HT1080 (cell line): ENCODE results near the gene GDPD5. TPM values are rescaled to one million over a fixed set of nuclear protein-coding genes. Genes with fewer than 3 reads are reported as not detected.

Source experiments
- DNase-seq: peaks from one replicate; pipeline ENCODE4 v3.0.0-alpha.2; 2015; ENCODE audit warnings: low read depth
- small RNA-seq: library from RNA; depleted of rRNA; stranded (forward); fragments of <200 nt; gene quantifications from one replicate; pipeline ENCODE3, GENCODE V24; 2014
- total RNA-seq: library from RNA; depleted of rRNA; stranded (reverse); fragments of >200 nt; shearing (Covaris generic); gene quantifications from 2 replicates; pipeline ENCODE4 v1.2.3, GENCODE V29; 2014; rRNA removed

The GDPD5 gene
- total RNA-seq, 1 experiment from 2014 or later, result 53.2 TPM

DNA sequence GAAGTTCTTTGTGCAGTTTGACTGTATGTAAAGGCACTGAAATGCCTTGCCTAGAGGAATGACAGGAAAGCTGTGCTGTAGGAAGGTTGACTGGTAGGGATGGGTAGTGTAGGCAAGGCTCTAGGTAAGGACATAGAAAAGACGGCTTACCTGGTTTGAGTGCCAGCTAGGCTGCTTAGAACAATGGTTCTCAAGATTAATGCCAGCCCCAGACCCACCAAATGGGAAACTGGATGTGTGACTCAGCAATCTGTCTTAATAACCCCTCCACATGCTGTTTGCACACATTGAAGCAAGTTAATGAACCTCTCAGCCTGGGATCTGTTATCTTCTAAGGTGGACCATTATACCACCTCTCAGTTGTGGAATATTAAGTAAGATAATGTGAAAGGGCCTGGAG lies 122.7 kb downstream of the GDPD5 start:
- DNase-seq, result no peak

DNA sequence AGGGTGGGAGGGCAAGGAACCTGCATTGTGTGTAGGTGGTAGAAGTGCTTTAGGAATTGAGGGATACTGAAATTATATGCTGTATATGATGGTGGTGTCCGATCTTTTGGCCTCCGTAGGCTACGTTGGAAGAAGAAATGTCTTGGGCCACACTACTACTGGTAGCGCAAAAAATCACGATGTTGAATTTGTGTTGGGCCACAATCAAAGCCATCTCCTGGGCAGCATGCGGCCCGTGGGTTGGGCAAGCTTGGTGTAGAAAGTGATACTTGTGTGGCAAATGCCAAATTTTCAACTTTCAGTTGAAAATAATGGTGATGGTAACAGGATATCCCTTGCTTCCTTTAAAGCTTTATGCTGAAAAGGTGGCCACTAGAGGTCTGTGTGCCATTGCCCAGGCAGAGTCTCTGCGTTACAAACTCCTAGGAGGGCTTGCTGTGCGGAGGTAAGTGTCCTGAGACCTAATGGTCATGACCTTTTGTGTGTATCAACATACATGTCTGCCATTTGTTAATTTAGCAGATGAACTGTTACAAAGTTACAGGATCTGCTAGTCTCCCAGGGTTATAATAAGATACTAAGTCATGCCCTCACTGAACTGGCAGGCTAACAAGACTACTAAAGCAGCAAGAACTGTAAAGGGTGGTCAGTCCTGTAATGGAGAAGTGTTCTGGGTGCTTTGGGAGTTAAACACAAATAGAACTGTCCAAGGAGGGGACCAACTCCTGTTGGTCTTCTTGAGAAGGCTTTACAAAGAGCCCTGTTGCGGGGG lies 123.6 kb downstream of the GDPD5 start:
- no peak for DNase-seq

DNA sequence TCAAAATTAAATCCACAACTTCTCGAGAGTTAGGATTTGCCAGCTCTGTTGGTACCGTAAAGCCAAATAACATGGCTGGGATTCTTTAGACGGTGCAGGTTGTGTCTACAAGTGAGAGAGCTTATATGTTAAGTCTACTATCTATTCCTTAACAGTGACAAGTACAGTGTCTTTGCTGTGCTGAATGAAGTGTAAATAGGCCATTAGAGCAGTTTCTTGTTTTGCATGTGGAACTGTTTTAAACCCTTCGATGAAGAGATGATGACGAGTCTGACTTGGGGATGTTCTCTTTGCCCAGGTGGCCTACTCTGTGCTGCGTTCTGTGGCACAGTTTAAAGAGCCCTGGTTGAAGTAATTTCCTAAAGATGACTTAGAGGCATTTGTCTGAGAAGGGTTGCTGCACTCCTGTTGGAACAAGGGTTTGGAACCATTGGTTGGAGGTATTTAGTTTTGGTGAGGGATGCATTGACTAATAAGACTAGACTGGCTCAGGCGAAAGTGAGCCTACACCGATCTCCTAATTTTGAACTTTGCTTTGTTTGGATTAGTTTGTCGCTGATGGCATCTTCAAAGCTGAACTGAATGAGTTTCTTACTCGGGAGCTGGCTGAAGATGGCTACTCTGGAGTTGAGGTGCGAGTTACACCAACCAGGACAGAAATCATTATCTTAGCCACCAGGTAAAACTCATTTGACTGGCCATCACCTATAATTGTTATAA lies 125.4 kb downstream of the GDPD5 start:
- DNase-seq, result no peak

DNA sequence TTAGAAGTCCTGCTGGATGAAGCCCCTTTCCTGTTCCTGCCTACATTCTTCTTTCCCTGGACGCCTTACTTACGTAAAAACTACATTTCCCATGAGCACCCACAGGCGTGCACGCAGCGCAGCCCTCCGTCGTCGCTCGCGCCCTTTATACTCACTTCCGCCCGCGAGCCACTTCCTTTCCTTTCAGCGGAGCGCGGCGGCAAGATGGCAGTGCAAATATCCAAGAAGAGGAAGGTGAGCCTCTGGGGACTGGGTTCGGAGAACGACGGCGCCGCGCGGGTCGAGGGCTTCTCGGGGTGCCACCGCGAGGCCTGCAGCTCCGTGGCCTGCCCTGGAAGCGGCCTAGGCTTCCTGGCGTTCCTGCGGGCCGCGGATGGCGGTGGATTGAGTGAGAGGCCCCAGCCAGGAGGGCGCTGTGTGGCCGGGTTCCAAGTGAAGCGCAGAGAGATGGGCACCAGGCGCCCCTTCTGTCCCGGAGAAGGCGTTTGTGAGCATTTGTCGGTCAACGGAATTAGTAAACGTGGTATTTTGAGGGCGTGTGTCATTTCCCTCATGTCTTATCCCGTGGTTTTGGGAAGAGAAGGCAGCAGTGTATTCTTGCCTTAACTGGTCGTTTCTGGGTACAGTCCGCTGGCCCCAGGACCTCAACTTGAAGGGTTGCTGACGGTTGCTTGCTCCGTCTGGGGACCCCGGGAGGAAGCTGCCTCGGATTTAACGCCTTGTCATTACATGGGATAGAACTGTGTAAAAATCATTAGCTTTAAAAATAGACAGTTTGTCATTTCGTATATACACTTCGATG lies 126.2 kb downstream of the GDPD5 start, which contains the start of gene RPS3:
Gene RPS3 (plus strand): TSS at position 175 of the 802 bp plus-strand sequence. CDS start 30 bp downstream, at position 205.
- DNase-seq, result peak; percentile 89

DNA sequence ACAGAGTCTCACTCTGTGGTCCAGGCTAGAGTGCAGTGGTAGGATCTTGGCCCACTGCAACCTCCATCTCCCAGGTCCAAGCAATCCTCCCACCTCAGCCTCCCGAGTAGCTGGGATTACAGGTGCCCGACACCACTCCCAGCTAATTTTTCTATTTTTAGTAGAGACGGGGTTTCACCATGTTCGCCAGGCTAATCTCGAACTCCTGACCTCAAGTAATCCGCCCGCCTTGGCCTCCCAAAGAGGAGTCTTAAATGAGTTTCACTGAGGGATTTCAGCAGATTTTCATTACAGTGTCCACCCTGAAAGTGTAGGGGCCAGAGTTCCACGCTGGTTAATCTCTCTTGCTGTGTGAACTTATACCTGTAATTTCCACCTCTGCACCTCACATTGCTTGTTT lies 126.8 kb downstream of the GDPD5 start:
- no peak for DNase-seq

DNA sequence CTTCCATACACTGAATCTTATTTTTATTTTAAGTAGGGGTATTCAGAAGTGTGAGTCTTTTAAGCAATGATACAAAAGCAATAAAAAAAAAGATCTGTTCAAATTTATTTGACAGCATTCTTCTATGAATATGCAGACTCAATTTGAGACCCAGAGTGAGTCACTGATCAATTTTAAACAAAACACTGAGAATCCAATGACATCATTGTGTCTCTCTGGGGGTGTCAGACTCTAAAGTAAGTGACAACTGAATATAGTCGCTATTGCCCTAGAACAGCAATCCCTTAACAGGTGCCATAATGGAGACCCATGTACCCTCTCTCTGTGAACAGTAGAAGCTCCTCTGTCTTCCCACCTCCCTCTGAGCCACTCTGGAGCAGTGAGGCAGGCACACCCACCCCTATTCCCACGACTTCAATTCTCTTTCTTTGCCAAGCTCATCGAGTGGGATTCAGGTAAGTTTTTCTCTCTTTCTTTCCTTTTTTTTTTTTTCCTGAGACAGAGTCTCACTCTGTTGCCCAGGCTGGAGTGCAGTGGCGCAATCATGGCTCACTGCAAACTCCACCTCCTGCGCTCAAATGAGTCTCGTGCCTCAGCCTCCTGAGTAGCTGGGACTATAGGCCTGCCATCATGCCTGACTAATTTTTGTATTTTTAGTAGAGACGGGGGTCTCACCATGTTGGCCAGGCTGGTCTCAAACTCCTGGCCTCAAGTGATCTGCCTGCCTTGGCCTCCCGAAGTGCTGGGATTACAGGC lies 131.5 kb downstream of the GDPD5 start:
- no peak for DNase-seq

DNA sequence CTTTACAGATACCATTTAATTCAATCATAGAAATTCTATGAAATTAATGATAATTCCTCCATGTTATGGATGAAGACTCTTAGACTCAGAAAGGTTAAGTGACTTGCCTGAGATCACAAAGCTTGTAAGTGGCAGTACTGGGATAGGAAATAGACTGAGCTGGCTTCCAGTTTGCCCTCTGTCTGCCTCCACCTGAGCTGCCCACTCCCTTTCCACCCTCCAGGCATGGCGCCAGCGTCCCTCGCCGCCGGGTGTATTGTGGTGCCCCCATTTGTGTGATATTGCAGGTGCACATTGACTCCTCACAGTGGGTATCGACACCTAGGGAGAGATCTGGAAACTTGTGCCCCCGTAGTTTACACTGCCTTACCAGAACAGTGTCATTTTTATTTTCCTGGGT lies 135.8 kb downstream of the GDPD5 start:
- no peak for DNase-seq

DNA sequence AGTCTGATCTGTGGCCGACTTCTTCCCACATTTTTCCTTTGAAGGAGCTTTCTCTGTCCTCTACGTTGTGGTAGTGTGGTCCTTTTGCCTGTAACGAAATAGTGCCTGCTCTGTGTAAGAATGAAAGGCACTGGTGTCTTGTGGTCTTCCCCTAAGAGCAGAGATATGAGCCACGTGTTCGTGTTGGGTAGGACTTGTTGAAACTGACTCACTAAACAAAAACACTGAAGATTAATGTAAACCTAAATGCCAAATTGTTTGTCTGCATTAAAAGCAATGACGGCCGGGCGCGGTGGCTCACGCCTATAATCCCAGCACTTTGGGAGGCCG lies 136.5 kb downstream of the GDPD5 start:
- no peak for DNase-seq

DNA sequence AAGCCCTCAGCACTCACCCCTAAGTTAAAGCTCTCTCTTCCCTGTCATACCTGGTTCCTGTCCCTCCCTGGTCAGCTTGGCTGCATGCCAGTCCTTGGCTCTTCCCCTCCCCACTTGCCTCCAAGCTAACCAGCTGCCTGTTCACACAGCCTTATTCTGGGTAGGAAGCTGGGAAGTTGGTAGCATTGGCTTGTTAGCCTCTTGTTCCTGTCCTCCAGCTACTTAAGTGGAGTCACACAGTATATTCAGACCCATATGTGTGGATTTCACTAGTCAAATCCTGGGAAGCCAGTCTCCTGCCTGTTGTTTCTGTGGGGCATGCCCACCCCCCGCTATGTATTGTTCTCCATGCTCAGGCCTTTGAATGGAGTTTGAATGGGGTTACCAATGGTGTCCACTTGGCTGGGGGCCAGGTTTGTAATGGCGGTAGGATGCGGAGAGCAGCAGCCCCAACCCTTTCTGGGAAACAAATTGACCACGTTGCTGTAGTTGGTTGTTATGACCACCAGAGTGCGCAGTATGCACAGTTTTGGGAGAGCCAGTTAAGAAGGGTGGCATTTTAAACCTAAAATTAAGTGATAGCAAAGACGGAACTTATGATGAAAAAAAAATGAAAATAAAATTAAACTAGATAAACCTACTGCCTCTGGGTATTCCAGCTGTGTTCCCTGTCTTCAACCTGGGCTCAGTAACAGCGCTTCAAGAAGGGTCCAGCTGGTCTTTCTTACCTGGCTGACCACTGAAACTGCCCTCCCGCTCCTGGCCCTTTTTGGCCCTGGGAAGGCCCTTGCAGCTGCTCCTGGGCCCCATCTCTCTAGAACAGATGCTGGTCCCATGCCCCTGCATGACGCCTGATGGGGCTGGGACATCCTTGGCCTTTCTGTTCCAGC lies 137.1 kb downstream of the GDPD5 start:
- peak; percentile 76 for DNase-seq

DNA sequence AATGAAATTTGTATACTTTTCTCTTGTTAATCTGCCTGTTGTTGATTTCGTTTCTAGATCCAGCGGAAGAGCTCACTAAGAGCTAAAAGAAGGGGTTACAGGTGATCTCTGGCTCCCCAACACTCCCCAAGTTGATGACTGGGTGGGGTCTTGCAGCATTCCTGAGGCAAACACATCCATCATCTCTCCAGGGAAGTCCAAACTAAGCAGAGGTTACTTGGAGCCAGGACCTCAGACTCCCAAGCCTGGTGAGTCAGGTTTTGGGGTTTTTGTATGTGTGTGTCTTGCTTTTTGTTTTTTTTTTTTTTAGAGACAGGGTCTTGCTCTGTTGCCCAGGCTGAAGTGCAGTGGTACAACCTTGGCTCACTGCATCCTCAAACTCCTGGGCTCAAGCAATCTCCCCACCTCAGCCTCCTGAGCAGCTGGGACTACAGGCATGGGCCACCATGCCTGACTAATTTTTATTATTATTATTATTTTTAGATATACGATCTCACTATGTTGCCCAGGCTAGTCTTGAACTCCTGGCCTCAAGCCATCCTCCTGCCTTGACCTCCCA lies 137.9 kb downstream of the GDPD5 start:
- DNase-seq, result no peak

DNA sequence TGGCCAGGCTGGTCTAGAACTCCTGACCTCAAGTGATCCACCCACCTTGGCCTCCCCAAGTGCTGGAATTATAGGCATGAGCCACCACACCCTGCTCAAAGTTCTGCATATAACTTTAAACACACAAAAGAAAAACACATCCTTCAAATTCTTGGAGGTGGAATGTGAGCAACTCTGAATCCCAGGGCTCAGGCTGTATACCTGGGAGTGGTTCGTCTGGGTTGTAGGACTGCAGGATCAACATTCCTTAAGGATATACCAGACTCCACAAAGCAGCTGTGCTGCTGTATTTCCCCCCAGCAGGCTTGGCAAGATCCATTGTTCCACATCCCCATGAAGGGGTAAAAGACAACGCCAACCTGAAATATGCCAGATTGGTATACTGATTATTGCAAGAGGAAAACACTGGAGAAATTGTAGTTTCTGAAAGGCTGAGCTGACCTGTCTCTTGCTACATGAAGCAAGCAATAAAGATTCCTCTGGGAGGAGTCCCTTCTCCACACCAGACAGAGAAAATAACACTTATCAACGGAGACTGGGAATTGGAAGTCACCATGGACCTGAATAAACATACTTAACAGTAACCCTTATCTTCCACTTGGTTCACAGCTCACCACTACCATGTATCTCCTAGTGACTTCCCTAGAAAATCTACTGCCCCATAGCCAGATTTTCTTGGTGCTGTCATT lies 138.7 kb downstream of the GDPD5 start:
- no peak for DNase-seq

Small RNA genes within 50 kb of the gene (small RNA-seq; reads per million reads assigned to genes)
- not detected for gene SNORD15A
- gene SNORD15B, result 231 reads per million, percentile 97 among the genes with 10 or more reads in this experiment

Other genes starting within 250 kb of the GDPD5 start
- 7.3 and 10.6 TPM in 2 replicates for gene ARRB1, start 174.3 kb downstream of the GDPD5 start, total RNA-seq
- 2,311 and 3,087 TPM in 2 replicates for gene RPS3, start 126.4 kb downstream of the GDPD5 start, total RNA-seq
- gene KLHL35, start 92.7 kb downstream of the GDPD5 start, total RNA-seq, result 0.07 TPM in 1 of 2 replicates, not detected in the other
- gene SERPINH1, start 36.3 kb upstream of the GDPD5 start, total RNA-seq, result 241 and 271 TPM in 2 replicates
- 0.10 and 0.40 TPM in 2 replicates for gene MAP6, start 143.1 kb upstream of the GDPD5 start, total RNA-seq
- gene MOGAT2, start 191.9 kb upstream of the GDPD5 start, total RNA-seq, result not detected in 2 replicates
- 4.9 and 5.9 TPM in 2 replicates for gene DGAT2, start 242.8 kb upstream of the GDPD5 start, total RNA-seq